ENCODE measurements around the gene HSPA12A. TPM values are rescaled to one million over a fixed set of nuclear protein-coding genes. Genes with fewer than 3 reads are reported as not detected.
A peak's percentile ranks its signal among the peaks of the same experiment; 100 is the strongest.

HSPA12A gene
- total RNA-seq, 1 experiment from 2014 or later: 3.1 TPM

DNA sequence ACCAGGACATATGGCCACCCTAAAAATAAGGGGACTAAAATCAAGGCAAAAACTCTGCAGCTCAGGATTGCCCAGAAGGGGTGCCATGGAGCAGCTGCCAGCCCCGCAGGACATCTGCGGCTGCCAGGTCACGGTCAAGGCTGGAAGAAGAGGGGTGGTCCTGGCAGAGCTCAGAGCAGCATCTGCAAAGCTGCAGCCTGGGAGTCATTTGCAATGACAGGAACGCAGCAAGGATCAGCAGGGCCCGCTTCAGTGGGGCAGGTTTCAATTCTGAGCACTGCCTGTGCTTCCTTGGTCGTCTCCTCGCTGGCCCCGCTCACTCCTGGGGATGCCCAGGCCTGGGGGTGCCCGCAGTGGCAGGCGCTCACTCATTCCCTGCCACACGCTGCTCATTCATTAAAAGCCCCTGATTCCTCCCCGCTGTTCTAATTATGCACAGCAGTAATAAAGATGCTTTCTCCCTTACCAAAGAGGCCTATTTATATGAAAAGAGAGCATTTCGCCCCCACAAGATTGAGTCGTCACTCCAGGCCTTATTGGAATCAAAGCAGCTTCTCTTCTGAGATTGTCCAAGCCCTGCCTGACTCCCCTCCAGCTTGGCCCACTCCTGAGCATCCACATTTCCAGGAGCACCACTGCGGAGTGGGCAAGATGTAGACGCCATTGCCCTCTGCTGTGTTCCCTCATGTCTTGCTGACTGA lies 4.6 kb downstream of the HSPA12A start:
- Histone ChIP-seq H3K27ac (ENCODE audit: low read length) (no peak overlapping the region), H3K27me3 (ENCODE audit: low read length) (no peaks in the 10 kb centered on the region), H3F3A (ENCODE audit: low read length, unreplicated experiment) (no peaks in the 10 kb centered on the region), H4K20me1 (ENCODE audit: low read length) (no peaks in the 10 kb centered on the region), H3K9me2 (replicated peaks; ENCODE audit: low read length) (no peaks in the 10 kb centered on the region), H3K36me3 (ENCODE audit: low read depth, low read length) (no peaks in the 10 kb centered on the region), H3K9ac (ENCODE audit: low read length) (no peak overlapping the region), H3K4me1 (ENCODE audit: insufficient read depth, low read length) (peaks cover 8% of the 10 kb centered on the region; the same call in 1 of the 2 replicates), H3K79me2 (ENCODE audit: low read length) (no peaks in the 10 kb centered on the region), H2AFZ (ENCODE audit: low read length) (no peak overlapping the region), H3K4me2 (ENCODE audit: low read length) (no peak overlapping the region), H3K9me3 (ENCODE audit: low read length) (no peaks in the 10 kb centered on the region), H3K4me3 (ENCODE audit: low read length) (no peak overlapping the region)
- ATAC-seq (no peak), DNase-seq (no peak)
- POLR2A ChIA-PET (ENCODE audit: unreplicated experiment): no interaction called here
- intact Hi-C loops (cut with micrococcal nuclease): no loop called here
- CTCF ChIA-PET: no interaction called here
- BruUV-seq (replicated peaks): no TSS peak
- TF ChIP-seq, protein P1, sequence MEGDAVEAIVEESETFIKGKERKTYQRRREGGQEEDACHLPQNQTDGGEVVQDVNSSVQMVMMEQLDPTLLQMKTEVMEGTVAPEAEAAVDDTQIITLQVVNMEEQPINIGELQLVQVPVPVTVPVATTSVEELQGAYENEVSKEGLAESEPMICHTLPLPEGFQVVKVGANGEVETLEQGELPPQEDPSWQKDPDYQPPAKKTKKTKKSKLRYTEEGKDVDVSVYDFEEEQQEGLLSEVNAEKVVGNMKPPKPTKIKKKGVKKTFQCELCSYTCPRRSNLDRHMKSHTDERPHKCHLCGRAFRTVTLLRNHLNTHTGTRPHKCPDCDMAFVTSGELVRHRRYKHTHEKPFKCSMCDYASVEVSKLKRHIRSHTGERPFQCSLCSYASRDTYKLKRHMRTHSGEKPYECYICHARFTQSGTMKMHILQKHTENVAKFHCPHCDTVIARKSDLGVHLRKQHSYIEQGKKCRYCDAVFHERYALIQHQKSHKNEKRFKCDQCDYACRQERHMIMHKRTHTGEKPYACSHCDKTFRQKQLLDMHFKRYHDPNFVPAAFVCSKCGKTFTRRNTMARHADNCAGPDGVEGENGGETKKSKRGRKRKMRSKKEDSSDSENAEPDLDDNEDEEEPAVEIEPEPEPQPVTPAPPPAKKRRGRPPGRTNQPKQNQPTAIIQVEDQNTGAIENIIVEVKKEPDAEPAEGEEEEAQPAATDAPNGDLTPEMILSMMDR (conservative IDR thresholded peaks at IDR 0.05; ENCODE audit: low read depth, low read length): peak; percentile 34; the same call in 1 of the 2 replicates
- no peak for TF ChIP-seq EZH2 (IDR thresholded peaks at IDR 0.05; ENCODE audit: low read length, unreplicated experiment)

DNA sequence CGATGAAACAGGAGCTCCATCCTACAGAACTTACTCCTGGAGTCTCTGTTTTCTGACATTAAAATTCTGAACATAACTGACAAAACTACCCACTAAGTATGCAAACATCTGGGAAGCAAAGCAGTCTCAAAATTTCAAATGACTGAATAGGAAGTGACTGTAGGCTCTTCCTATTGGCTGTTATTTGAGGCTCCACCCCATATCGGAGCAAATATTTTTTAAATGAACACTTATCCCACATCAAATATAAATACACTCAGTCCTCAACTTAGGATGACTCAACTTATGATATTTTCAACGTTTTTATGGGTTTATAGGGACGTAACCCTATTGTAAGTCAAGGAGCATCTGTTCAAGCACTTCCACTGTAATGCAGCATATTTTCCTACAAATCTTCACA lies 8.8 kb downstream of the HSPA12A start:
- TF ChIP-seq, protein P1 (conservative IDR thresholded peaks at IDR 0.05; ENCODE audit: low read depth, low read length): no peak
- TF ChIP-seq EZH2phosphoT487 (IDR thresholded peaks at IDR 0.05; ENCODE audit: borderline replicate concordance, low read length) (no peak), EZH2 (IDR thresholded peaks at IDR 0.05; ENCODE audit: low read length, unreplicated experiment) (no peak)
- Histone ChIP-seq H3K4me2 (ENCODE audit: low read length) (no peak overlapping the region), H2AFZ (ENCODE audit: low read length) (no peak overlapping the region), H3K9me2 (replicated peaks; ENCODE audit: low read length) (no peaks in the 10 kb centered on the region), H4K20me1 (ENCODE audit: low read length) (no peaks in the 10 kb centered on the region), H3K27me3 (ENCODE audit: low read length) (no peaks in the 10 kb centered on the region), H3K9ac (ENCODE audit: low read length) (no peak overlapping the region), H3K27ac (ENCODE audit: low read length) (no peak overlapping the region), H3K9me3 (ENCODE audit: low read length) (no peaks in the 10 kb centered on the region), H3K4me1 (ENCODE audit: insufficient read depth, low read length) (peaks cover 8% of the 10 kb centered on the region; the same call in 1 of the 2 replicates), H3K4me3 (ENCODE audit: low read length) (no peak overlapping the region), H3K79me2 (ENCODE audit: low read length) (no peaks in the 10 kb centered on the region), H3K36me3 (ENCODE audit: low read depth, low read length) (no peaks in the 10 kb centered on the region), H3F3A (ENCODE audit: low read length, unreplicated experiment) (no peaks in the 10 kb centered on the region)
- DNase-seq: peak; percentile 50
- POLR2A ChIA-PET (ENCODE audit: unreplicated experiment): no interaction called here
- CTCF ChIA-PET: no interaction called here
- intact Hi-C loops (cut with micrococcal nuclease): no loop called here
- no peak for ATAC-seq
- BruUV-seq (replicated peaks): no TSS peak

DNA sequence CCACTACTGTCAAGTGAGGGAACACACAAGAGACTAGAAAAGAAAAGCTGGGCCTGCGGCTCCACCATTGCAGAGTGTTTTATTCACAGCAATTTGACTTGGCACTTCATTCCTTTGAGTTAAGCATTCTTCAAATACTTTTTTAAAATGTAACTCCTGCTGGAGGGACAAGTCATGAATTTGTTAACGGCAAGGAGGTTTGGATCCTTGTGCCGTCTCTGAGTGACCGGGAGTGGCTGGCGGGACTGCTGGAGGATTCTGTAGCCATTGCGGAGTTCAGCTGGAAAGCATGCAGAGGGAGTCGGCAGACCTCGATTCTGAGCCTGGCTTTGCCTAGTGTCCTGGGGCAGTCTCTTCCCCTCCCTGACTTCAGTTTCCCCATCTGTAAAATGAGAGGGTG lies 9.8 kb downstream of the HSPA12A start:
- TF ChIP-seq, protein P1 (conservative IDR thresholded peaks at IDR 0.05; ENCODE audit: low read depth, low read length): no peak
- TF ChIP-seq EZH2phosphoT487 (IDR thresholded peaks at IDR 0.05; ENCODE audit: borderline replicate concordance, low read length) (no peak), EZH2 (IDR thresholded peaks at IDR 0.05; ENCODE audit: low read length, unreplicated experiment) (no peak)
- DNase-seq (no peak), ATAC-seq (no peak)
- Histone ChIP-seq H3K27me3 (ENCODE audit: low read length) (no peaks in the 10 kb centered on the region), H2AFZ (ENCODE audit: low read length) (no peak overlapping the region), H3K4me2 (ENCODE audit: low read length) (no peak overlapping the region), H3K9me3 (ENCODE audit: low read length) (no peaks in the 10 kb centered on the region), H3K4me3 (ENCODE audit: low read length) (no peak overlapping the region), H3K4me1 (ENCODE audit: insufficient read depth, low read length) (peaks cover 8% of the 10 kb centered on the region; the same call in 1 of the 2 replicates), H3K27ac (ENCODE audit: low read length) (no peak overlapping the region), H3K9ac (ENCODE audit: low read length) (no peak overlapping the region), H3F3A (ENCODE audit: low read length, unreplicated experiment) (no peaks in the 10 kb centered on the region), H3K79me2 (ENCODE audit: low read length) (no peaks in the 10 kb centered on the region), H4K20me1 (ENCODE audit: low read length) (no peaks in the 10 kb centered on the region), H3K9me2 (replicated peaks; ENCODE audit: low read length) (no peaks in the 10 kb centered on the region), H3K36me3 (ENCODE audit: low read depth, low read length) (no peaks in the 10 kb centered on the region)
- no TSS peak for BruUV-seq (replicated peaks)
- ChIA-PET CTCF (no interaction called here), POLR2A (ENCODE audit: unreplicated experiment) (no interaction called here)
- intact Hi-C loops (cut with micrococcal nuclease): no loop called here
